Activated T-helper 1 cell treated with anti-CD3 and anti-CD28 coated beads, Interleukin-2, amount 50 U/mL, for 16 hours (primary cell): ENCODE measurements around the gene ARHGAP35.
A peak's percentile ranks its signal among the peaks of the same experiment; 100 is the strongest.
"Not testable (repeated sequence)": the region's sequence is repeated elsewhere in the genome, so short reads cannot be mapped to it uniquely, and the experiment has no call there.

Experiments used
- DNase-seq, 2 donors: peaks; one replicate each; pipeline ENCODE4 v3.0.0-alpha.2; 2020; ENCODE audit warnings: low read depth in 1 of 2, low spot score in 1 of 2

Gene ARHGAP35

GRCh38 chr19:46842791-46843190 lies 18.0 kb upstream of the ARHGAP35 start:
- no peak for DNase-seq

- DNase-seq = no peak
Measured at GRCh38 chr19:46844067-46844489, 16.7 kb upstream of the ARHGAP35 start.

GRCh38 chr19:46845959-46846459 lies 14.8 kb upstream of the ARHGAP35 start:
- no peak for DNase-seq

- no peak for DNase-seq
Measured at GRCh38 chr19:46847528-46847927, 13.3 kb upstream of the ARHGAP35 start.

GRCh38 chr19:46848389-46848788 lies 12.4 kb upstream of the ARHGAP35 start:
- no peak for DNase-seq

- no peak for DNase-seq
Measured at GRCh38 chr19:46849610-46850009, 11.2 kb upstream of the ARHGAP35 start.

- DNase-seq = peak; percentile 77 to 86
Measured at GRCh38 chr19:46850228-46851203, 10.3 kb upstream of the ARHGAP35 start, which contains the start of gene AP2S1. AP2S1 (minus strand) TSS chr19:46850846; CDS start chr19:46850766, 80 bp downstream.

- DNase-seq = no peak
Measured at GRCh38 chr19:46852830-46853229, 8.0 kb upstream of the ARHGAP35 start.

- DNase-seq = not testable (repeated sequence)
Measured at GRCh38 chr19:46854698-46855097, 6.1 kb upstream of the ARHGAP35 start.

- peak; percentile 81 to 86 for DNase-seq
Measured at GRCh38 chr19:46856062-46857022, 4.5 kb upstream of the ARHGAP35 start.

GRCh38 chr19:46859637-46860124 lies 1.1 kb upstream of the ARHGAP35 start:
- DNase-seq = no peak

- DNase-seq = peak; percentile 89 to 90
Measured at GRCh38 chr19:46860125-46860845, 512 bp upstream of the ARHGAP35 start.

- no peak for DNase-seq
Measured at GRCh38 chr19:46861691-46862502, 1.1 kb downstream of the ARHGAP35 start.

- DNase-seq = no peak
Measured at GRCh38 chr19:46862503-46862834, 1.7 kb downstream of the ARHGAP35 start.

- DNase-seq = no peak
Measured at GRCh38 chr19:46862974-46863632, 2.3 kb downstream of the ARHGAP35 start.

- DNase-seq = no peak
Measured at GRCh38 chr19:46863818-46864629, 3.2 kb downstream of the ARHGAP35 start.

- no peak for DNase-seq
Measured at GRCh38 chr19:46866407-46867136, 5.8 kb downstream of the ARHGAP35 start.

GRCh38 chr19:46867170-46867569 lies 6.4 kb downstream of the ARHGAP35 start:
- DNase-seq = no peak
